Fibroblast of pulmonary artery (primary cell): ENCODE results near the gene DYNLL2.

Source experiments
- DNase-seq: peaks from one replicate; pipeline ENCODE4 v3.0.0-alpha.2; 2010; ENCODE audit warnings: low read depth
- H3K4me3 ChIP-seq: replicated peaks from 2 replicates; pipeline ENCODE4 v1.5.1; 2011; ENCODE audit warnings: low read depth, mild to moderate bottlenecking, control low read depth, low read length, moderate library complexity
- TF ChIP-seq, protein P1 (sequence below): IDR thresholded peaks from 2 replicates; pipeline ENCODE4 v1.5.1; 2011; ENCODE audit warnings: mild to moderate bottlenecking, control low read depth, low read length, inconsistent platforms; ENCODE audit errors: missing control alignments

DYNLL2 gene

DNA sequence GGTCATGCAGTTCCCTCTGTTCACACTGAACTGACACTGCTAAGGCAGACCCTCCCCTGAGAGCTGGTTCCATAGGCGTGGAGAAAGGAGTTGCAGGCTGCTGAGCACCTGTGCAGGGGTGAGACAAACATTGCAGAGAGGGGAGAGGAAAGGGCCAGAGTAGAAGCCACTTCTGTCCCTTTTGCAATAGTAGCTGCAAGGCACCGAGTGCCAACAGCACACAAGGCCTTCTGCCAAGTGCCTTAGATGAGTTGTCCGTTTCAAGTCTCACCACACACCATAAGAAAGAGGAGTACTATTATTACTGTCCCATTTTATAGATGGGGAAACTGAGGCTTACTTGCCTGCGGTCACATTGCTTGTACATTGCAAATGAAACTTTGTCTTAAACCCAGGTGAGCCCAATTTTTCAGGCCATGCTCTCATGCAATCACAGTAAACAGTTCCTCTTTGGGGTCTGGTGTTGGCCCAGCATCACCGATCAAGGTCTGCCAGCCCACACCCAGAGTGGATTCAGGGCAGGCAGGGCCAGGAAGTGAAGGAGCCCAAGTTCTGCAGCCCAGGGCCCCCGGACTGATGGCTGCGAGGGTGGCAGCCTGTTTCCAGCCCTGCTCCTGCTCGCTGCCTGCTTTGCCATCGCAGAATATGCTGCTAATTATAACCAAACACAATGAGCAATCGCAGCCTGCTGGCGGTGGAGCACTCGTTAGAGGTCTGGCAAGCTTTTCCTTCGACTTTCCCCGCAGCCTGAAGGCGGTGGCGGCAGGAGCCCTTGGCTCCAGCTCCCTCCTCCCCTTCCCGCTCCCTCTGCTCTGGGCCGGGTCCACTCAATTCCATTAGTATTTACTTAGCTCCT is 36.8 kb upstream of the DYNLL2 start:
- H3K4me3 ChIP-seq = no peak overlapping the region
- TF ChIP-seq, protein P1, sequence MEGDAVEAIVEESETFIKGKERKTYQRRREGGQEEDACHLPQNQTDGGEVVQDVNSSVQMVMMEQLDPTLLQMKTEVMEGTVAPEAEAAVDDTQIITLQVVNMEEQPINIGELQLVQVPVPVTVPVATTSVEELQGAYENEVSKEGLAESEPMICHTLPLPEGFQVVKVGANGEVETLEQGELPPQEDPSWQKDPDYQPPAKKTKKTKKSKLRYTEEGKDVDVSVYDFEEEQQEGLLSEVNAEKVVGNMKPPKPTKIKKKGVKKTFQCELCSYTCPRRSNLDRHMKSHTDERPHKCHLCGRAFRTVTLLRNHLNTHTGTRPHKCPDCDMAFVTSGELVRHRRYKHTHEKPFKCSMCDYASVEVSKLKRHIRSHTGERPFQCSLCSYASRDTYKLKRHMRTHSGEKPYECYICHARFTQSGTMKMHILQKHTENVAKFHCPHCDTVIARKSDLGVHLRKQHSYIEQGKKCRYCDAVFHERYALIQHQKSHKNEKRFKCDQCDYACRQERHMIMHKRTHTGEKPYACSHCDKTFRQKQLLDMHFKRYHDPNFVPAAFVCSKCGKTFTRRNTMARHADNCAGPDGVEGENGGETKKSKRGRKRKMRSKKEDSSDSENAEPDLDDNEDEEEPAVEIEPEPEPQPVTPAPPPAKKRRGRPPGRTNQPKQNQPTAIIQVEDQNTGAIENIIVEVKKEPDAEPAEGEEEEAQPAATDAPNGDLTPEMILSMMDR = no peak
- DNase-seq = no peak

DNA sequence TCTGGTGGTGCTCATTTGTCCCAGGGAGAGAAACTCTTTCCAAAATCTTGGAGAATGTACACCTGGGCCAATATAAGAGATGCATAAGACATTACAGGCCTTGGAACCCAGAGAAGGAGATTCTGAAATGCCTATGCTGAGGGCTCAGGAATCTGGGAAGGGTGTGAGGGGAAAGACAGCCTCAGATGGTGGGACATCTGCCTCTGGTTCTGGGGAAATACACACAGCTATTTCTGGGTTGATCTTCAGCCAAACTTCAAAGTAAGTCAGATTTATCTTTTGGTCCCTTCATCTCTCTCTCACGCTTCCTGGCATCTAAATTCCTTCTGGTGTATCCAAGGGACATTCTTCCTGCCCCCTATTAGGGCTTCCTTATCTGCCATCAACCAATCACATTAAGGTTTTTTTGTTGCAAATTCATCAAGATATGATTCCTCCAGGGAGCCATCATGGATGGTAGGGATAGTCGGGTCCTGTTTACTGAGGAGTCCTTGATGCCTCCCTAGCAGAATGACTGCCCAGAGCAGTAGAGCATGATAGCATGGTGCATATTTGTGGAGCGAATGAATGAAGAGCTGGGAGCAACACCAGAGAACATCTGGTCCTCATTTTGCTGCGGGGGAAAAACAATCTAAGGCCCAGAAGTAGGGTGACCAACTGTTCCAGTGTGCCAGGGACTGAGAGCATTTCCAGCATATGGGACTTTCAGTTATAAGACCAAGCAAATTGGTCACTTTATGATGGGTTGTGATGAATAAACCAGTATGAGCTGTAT is 35.7 kb upstream of the DYNLL2 start:
- TF ChIP-seq, protein P1 = no peak
- H3K4me3 ChIP-seq = no peak overlapping the region
- no peak for DNase-seq

- TF ChIP-seq, protein P1 = no peak
Measured at GRCh38 chr17:58049533-58049932, 33.7 kb upstream of the DYNLL2 start.

GRCh38 chr17:58050966-58051365 is 32.3 kb upstream of the DYNLL2 start:
- TF ChIP-seq, protein P1 = no peak
- no peak for DNase-seq
- H3K4me3 ChIP-seq = no peak overlapping the region

More at GRCh38 chr17:58049533-58049932, 33.7 kb upstream of the DYNLL2 start:
- no peak overlapping the region for H3K4me3 ChIP-seq
- no peak for DNase-seq

- no peak overlapping the region for H3K4me3 ChIP-seq
- DNase-seq = no peak
- TF ChIP-seq, protein P1 = no peak
Measured at GRCh38 chr17:58051468-58051867, 31.8 kb upstream of the DYNLL2 start.

DNA sequence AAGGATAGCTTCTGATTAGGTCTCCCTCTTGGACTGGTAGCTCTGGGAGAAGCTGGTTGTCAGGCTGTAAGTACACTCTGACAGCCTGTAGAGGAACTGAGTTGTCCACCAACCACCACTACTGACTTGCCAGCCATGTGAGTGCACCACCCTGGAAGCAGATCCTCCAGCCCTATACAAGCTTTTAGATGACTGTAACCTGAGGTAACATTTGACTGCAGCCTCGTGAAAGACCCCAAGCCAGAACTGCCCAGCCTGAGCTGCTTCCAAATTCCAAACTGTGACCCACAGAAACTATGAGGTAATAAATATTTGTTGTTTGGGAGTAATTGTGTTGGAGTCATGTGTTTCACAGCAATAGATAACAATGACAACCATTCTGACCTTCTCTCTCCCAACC is 30.8 kb upstream of the DYNLL2 start:
- no peak for DNase-seq
- TF ChIP-seq, protein P1 = no peak
- no peak overlapping the region for H3K4me3 ChIP-seq
